Stimulated activated CD4-positive, alpha-beta T cell treated with anti-CD3 and anti-CD28 coated beads, Interleukin-15, amount 100 ng/mL, for 48 hours (primary cell): ENCODE data around the gene MGAT4A.

ENCODE experiments used
- DNase-seq, 2 donors: peaks; one replicate each; pipeline ENCODE4 v3.0.0-alpha.2; 2020; ENCODE audit warnings: low read depth in 2 of 2

Gene MGAT4A

GRCh38 chr2:98658816-98659490 is 72.0 kb downstream of the MGAT4A start:
- no peak for DNase-seq

- no peak for DNase-seq
These were observed 74.1 kb downstream of the MGAT4A start for GRCh38 chr2:98656800-98657199.

GRCh38 chr2:98654699-98655495 is 76.0 kb downstream of the MGAT4A start:
- no peak for DNase-seq

GRCh38 chr2:98650998-98651397 is 79.9 kb downstream of the MGAT4A start:
- DNase-seq = no peak

GRCh38 chr2:98649992-98650375 is 80.9 kb downstream of the MGAT4A start:
- DNase-seq = no peak

- peak; percentile 61 to 77 for DNase-seq
These were observed 81.6 kb downstream of the MGAT4A start for GRCh38 chr2:98649135-98649991.

- no peak for DNase-seq
These were observed 82.5 kb downstream of the MGAT4A start for GRCh38 chr2:98648451-98648850.

GRCh38 chr2:98647636-98648035 is 83.3 kb downstream of the MGAT4A start:
- no peak for DNase-seq

GRCh38 chr2:98643496-98644100 is 87.3 kb downstream of the MGAT4A start:
- DNase-seq = no peak

- peak in 1 of 2 donors; percentile 36 for DNase-seq
These were observed 93.4 kb downstream of the MGAT4A start for GRCh38 chr2:98637401-98638147.

GRCh38 chr2:98634406-98635092 is 96.4 kb downstream of the MGAT4A start:
- peak in 1 of 2 donors; percentile 53 for DNase-seq

GRCh38 chr2:98632351-98632750 is 98.6 kb downstream of the MGAT4A start:
- DNase-seq = no peak

GRCh38 chr2:98623657-98624056 is 107.3 kb downstream of the MGAT4A start:
- no peak for DNase-seq

- no peak for DNase-seq
These were observed 113.8 kb downstream of the MGAT4A start for GRCh38 chr2:98617149-98617548.

- no peak for DNase-seq
These were observed 115.5 kb downstream of the MGAT4A start for GRCh38 chr2:98615481-98615880.

- no peak for DNase-seq
These were observed 116.8 kb downstream of the MGAT4A start for GRCh38 chr2:98614024-98614739.

GRCh38 chr2:98608962-98609604 is 121.8 kb downstream of the MGAT4A start:
- DNase-seq = no peak

GRCh38 chr2:98608116-98608961 is 122.6 kb downstream of the MGAT4A start, which contains the start of the genes COA5 and UNC50:
COA5 (minus strand) TSS chr2:98608512; CDS start chr2:98608405, 107 bp downstream.
UNC50 (plus strand) TSS chr2:98608589; CDS start chr2:98609760, 1,171 bp downstream.
- DNase-seq = peak; percentile 88
